HCT116 (cell line): Measurements from ENCODE around the gene GTF2H4.

Experiments
- CEBPB ChIP-seq: IDR thresholded peaks from 2 replicates; pipeline ENCODE4 v1.6.1; 2012; ENCODE audit warnings: low read depth
- CTCF ChIP-seq, 3 experiments: fragments of 200-600 bp in 1 of 3; sonication (generic) in 1 of 3; IDR thresholded peaks in 2 of 3; conservative IDR thresholded peaks in 1 of 3; 2 replicates each; pipeline ENCODE4 v1.5.1; 2012 to 2017; ENCODE audit warnings: low read depth in 2 of 3, low read length in 2 of 3, antibody characterized with exemption in 1 of 3, borderline replicate concordance in 1 of 3, control low read depth in 1 of 3, mild to moderate bottlenecking in 1 of 3, mixed read lengths in 1 of 3, mixed run types in 1 of 3, moderate library complexity in 1 of 3; ENCODE audit not compliant: insufficient read depth in 1 of 3
- JUND ChIP-seq: IDR thresholded peaks from 2 replicates; pipeline ENCODE4 v1.6.1; 2012
- MAX ChIP-seq: IDR thresholded peaks from 2 replicates; pipeline ENCODE4 v1.6.1; 2012
- REST ChIP-seq: IDR thresholded peaks from 2 replicates; pipeline ENCODE4 v1.6.1; 2012; ENCODE audit warnings: low read depth

GRCh38 chr6:30912746-30913520 is 4.9 kb downstream of the GTF2H4 start:
- TF ChIP-seq CTCF (IDR thresholded peaks at IDR 0.05 in 2 of 3, conservative IDR thresholded peaks at IDR 0.05 in 1 of 3; ENCODE audit: borderline replicate concordance in 1 of 3, insufficient read depth in 1 of 3, low read depth in 2 of 3, low read length in 2 of 3): no peak
- TF ChIP-seq REST: no peak
- TF ChIP-seq CEBPB: no peak
- TF ChIP-seq MAX: no peak
- no peak for TF ChIP-seq JUND
